Duodenal mucosa (tissue), 2 donors: Measurements from ENCODE around the gene KRTAP3-1.

ENCODE experiments used
- H3K27ac ChIP-seq: one replicate; pipeline ENCODE4 v1.7.0; 2013; ENCODE audit warnings: low read depth, low read length
- H3K27me3 ChIP-seq, 2 donors: one replicate each; pipeline ENCODE4 v1.7.0; 2013; ENCODE audit warnings: low read length in 2 of 2, control low read depth in 1 of 2; ENCODE audit not compliant: insufficient read depth in 2 of 2, control insufficient read depth in 1 of 2
- H3K36me3 ChIP-seq, 2 donors: one replicate each; pipeline ENCODE4 v1.7.0; 2013; ENCODE audit warnings: low read length in 2 of 2, control low read depth in 1 of 2; ENCODE audit not compliant: insufficient read depth in 2 of 2, control insufficient read depth in 1 of 2
- H3K4me1 ChIP-seq, 2 donors: one replicate each; pipeline ENCODE4 v1.7.0; 2013; ENCODE audit warnings: low read length in 2 of 2, control low read depth in 1 of 2; ENCODE audit not compliant: insufficient read depth in 2 of 2, control insufficient read depth in 1 of 2
- H3K4me3 ChIP-seq, 2 donors: one replicate each; pipeline ENCODE4 v1.7.0; 2013; ENCODE audit warnings: low read length in 2 of 2, low read depth in 1 of 2
- H3K9ac ChIP-seq, 2 donors: one replicate each; pipeline ENCODE4 v1.7.0; 2013; ENCODE audit warnings: low read length in 2 of 2, low read depth in 1 of 2
- H3K9me3 ChIP-seq, 2 donors: one replicate each; pipeline ENCODE4 v1.7.0; 2013; ENCODE audit warnings: low read length in 2 of 2, control low read depth in 1 of 2; ENCODE audit not compliant: control insufficient read depth in 1 of 2

Gene KRTAP3-1

DNA sequence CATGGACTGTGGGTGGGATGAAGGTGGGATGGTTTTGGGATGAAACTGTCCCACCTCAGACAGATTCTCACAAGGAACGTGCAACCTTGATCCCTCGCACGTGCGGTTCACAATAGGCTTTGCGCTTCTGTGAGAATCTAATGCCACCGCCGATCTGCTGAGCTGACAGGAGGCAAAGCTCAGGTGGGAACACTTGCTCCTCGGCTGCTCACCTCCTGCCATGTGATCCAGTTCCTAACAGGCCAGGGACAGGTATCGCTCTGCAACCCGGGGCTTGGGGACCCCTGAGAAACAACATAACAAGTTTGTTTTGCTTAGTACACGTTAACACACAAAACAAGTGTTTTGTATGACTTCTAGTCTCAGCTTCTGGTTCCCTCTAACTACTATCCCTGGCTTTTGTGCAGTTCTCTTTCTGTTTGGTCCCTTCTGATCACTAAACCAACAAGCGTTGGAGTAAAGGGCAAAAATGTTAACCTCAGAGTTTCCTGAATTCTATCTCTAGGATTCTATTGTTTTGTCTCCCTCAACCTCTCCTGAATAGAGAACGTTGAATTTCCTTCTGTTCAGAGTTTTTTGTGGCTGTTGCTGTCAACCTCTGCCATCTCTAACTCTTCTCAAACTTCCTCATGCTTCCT lies 7.8 kb upstream of the KRTAP3-1 start:
- Histone ChIP-seq H3K4me1 (no peaks in the 10 kb centered on the region), H3K9ac (no peak overlapping the region), H3K36me3 (no peaks in the 10 kb centered on the region), H3K27me3 (no peaks in the 10 kb centered on the region), H3K4me3 (no peak overlapping the region), H3K27ac (no peak overlapping the region), H3K9me3 (no peaks in the 10 kb centered on the region)

DNA sequence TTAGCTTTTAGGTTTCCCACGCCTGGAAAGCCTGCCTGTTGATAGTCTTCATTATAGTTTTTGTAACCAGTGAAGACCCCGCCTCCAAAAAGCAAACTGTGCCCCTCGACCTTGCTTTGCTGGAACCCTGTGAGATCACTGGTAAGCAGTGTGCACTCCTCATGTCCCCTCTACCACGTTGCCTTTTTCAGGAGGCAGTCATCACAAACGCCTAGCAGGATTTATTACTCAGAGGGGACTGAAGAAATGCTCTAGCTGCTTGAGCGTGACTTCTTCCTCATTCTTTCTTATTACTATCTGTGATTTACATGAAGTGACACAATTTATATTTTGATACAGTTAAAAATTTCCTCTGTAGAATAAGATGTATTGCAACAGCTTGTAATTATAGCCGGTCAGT lies 6.5 kb upstream of the KRTAP3-1 start:
- Histone ChIP-seq H3K9me3 (no peaks in the 10 kb centered on the region), H3K27me3 (no peaks in the 10 kb centered on the region), H3K4me1 (no peaks in the 10 kb centered on the region), H3K27ac (no peak overlapping the region), H3K36me3 (no peaks in the 10 kb centered on the region), H3K9ac (no peak overlapping the region), H3K4me3 (no peak overlapping the region)

DNA sequence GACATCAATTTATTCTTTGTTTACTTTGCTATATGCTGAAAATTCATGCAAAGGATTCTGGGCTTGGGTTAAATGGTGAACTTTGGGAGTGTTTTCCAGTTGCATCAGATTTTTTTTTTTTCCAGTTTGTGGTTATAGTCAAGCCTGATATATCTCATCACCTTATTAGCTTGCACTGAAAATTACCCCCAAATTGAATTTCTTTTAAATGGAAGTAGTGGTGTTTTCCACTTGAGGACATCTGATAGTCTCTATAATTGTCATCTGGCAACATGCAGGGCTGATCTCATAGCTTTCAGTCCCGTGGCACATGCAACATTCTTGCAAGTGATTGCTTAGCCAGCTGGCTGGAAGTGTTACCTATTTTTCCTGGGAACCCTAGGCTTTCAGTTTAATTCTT lies 4.7 kb upstream of the KRTAP3-1 start:
- Histone ChIP-seq H3K9me3 (no peaks in the 10 kb centered on the region), H3K27me3 (no peaks in the 10 kb centered on the region), H3K27ac (no peak overlapping the region), H3K9ac (no peak overlapping the region), H3K4me3 (no peak overlapping the region), H3K36me3 (no peaks in the 10 kb centered on the region), H3K4me1 (no peaks in the 10 kb centered on the region)

DNA sequence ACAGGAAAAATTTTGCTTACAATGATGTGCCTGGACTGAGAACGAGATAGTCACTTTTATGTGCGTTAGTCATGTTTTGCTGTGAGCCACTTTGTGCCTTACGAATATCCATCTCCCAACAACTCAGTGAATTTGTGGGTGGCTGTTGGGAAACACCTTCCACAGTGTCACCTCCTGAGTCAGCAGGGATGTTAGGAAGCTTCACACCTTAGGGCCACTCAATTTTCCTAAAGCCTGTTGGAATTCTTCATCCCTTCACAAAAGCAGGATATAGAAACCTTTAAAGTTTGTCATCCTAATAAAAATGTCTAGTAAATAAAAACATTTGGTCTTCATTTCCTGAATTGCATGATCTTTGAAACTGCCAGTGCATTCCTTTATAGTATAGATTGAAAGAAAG lies 4.3 kb upstream of the KRTAP3-1 start:
- H3K4me1 ChIP-seq = no peaks in the 10 kb centered on the region
- no peak overlapping the region for H3K9ac ChIP-seq
- H3K36me3 ChIP-seq = no peaks in the 10 kb centered on the region
- no peak overlapping the region for H3K4me3 ChIP-seq
- no peaks in the 10 kb centered on the region for H3K9me3 ChIP-seq
- no peaks in the 10 kb centered on the region for H3K27me3 ChIP-seq
- no peak overlapping the region for H3K27ac ChIP-seq

DNA sequence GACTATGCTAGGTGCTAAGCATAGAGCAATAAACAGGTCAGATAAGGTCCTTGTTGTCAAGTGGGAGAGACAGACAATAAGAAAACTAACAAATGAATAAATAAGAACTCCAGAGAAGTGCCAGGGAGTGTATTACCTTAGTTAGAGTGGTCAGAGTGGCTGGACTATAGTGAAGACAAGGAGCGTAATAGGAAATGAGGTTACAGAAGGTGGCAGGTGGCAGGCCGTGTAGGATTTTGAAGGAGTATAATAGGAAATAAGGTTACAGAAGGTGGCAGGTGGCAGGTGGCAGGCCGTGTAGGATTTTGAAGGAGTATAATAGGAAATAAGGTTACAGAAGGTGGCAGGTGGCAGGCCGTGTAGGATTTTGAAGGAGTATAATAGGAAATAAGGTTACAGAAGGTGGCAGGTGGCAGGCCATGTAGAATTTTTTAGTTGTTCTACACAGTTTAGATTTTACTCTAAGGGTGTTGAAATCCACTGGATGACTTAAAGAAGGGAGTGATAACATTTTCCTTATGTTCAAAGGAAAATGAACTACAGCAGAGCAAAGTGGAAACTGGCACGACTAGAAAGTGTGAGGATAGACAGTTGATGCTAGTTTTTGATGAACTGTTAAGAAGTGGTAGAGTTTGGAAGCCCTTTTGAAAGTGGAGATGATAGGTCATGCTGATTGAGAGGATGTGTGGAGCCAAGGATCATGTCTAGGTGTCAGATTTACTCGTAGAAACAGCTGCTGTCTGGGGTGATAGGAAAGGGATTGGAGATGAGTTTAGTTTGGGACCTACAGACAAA lies 3.6 kb upstream of the KRTAP3-1 start:
- H3K9me3 ChIP-seq = no peaks in the 10 kb centered on the region
- H3K36me3 ChIP-seq = no peaks in the 10 kb centered on the region
- no peak overlapping the region for H3K27ac ChIP-seq
- H3K27me3 ChIP-seq = no peaks in the 10 kb centered on the region
- H3K4me3 ChIP-seq = no peak overlapping the region
- no peak overlapping the region for H3K9ac ChIP-seq
- H3K4me1 ChIP-seq = no peaks in the 10 kb centered on the region

DNA sequence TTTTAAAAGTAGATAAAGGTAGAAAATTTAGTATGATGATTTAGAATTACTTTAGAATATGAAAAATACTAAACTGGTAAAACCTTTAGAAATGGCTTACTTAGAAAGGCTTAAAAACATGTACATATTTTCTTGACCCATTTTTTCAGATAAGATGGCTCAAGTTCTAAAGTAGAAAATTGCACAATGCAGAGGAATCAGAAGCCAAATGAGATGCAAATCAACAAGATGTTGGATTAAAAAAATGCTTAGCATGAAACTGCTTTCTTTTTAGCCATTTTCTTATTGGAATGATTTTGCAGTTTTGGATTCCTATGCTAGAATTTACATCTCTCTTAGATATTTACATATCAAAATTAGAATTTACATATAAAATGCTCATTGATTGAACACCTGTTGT lies 1.5 kb upstream of the KRTAP3-1 start:
- no peaks in the 10 kb centered on the region for H3K4me1 ChIP-seq
- H3K4me3 ChIP-seq = no peak overlapping the region
- H3K9me3 ChIP-seq = no peaks in the 10 kb centered on the region
- no peak overlapping the region for H3K27ac ChIP-seq
- H3K9ac ChIP-seq = no peak overlapping the region
- H3K27me3 ChIP-seq = no peaks in the 10 kb centered on the region
- H3K36me3 ChIP-seq = no peaks in the 10 kb centered on the region

DNA sequence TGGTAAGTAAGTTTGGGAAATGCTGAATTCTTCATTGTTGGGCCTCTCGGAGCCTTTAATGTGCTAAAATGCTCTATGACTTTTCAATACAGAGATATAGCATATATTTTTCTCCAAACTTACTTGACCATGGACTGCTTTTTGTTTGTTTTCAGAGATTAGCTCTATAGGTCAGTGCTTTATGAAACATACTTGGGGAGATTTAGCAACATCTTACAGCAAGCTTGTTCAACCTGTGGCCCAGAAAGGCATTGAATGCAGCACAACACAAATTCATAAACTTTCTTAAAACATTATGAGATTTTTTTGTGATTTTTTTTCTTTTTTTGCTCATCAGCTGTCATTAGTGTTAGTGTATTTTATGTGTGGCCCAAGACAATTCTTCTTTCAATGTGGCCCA lies 1.0 kb upstream of the KRTAP3-1 start:
- Histone ChIP-seq H3K27ac (no peak overlapping the region), H3K4me1 (no peaks in the 10 kb centered on the region)

DNA sequence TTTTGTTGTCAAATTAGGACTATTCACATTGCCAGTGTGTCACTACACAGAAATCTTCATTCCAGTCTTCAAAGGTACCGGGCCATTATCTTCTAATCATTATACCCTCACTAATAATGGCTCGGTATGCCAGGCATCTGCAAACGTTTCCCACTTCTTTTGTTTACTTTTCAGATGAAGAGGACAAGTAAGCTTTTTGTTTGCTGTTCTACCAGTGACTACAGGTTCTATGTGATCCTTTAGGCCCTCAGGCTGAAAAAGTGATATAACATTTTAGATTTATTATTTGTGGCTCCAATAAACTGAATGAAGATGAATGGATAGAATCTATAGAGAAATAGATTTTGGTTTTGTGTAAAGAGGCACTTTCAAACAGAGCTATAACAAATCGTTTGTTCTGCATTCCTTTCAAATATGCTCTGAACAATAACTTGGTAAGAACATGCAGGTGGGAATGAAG lies 403 bp upstream of the KRTAP3-1 start:
- H3K36me3 ChIP-seq = no peaks in the 10 kb centered on the region
- no peaks in the 10 kb centered on the region for H3K4me1 ChIP-seq
- H3K9me3 ChIP-seq = no peaks in the 10 kb centered on the region
- peaks cover 0 to 2% of the 10 kb centered on the region in 2 donors for H3K27me3 ChIP-seq
- no peak overlapping the region for H3K4me3 ChIP-seq
- H3K27ac ChIP-seq = no peak overlapping the region
- H3K9ac ChIP-seq = no peak overlapping the region

More for the DNA sequence above, 1.0 kb upstream of the KRTAP3-1 start:
- no peak overlapping the region for H3K9ac ChIP-seq
- H3K36me3 ChIP-seq = no peaks in the 10 kb centered on the region
- no peaks in the 10 kb centered on the region for H3K27me3 ChIP-seq
- no peak overlapping the region for H3K4me3 ChIP-seq
- no peaks in the 10 kb centered on the region for H3K9me3 ChIP-seq

DNA sequence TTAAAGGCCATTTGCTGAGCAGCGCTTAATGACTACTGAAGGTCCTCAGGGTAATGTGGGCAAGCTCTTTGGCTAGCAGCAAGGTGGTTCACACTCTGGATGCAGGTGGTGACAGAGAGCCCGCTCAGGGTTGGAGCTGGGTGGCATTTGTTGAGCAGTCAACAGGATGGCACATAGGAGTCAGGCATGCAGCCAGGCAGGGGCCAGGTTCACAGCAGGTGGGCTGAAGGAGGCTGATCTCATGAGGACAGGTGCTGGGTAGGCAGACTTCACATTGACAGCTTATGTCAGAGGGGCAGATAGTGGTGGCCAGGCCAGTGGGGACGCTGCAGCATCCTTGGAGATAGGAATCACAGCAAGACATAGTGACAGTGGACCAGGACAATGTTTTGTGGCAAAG lies 4.5 kb downstream of the KRTAP3-1 start:
- H3K27ac ChIP-seq = no peak overlapping the region
- no peaks in the 10 kb centered on the region for H3K36me3 ChIP-seq
- no peaks in the 10 kb centered on the region for H3K9me3 ChIP-seq
- no peak overlapping the region for H3K9ac ChIP-seq
- H3K4me3 ChIP-seq = no peak overlapping the region
- no peaks in the 10 kb centered on the region for H3K4me1 ChIP-seq
- peaks cover 0 to 9% of the 10 kb centered on the region in 2 donors for H3K27me3 ChIP-seq

DNA sequence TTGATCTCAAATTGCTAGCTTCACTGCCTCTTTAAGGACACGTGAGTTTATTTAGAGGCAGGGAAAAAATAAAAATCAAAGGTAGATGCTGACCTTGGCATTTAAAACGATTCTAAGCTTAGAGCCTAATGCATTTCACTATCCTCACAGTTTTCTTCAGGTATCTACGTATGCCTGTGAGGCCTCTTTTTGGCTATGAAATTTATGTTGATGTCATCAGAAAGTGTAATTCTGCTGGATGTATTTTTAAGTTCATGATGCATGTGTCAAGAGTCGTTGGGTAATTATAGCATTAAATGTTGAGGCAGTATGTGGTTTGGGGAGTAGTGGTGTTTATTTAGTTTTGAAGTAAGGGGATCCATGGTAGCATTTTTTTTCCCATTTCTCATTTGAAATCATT lies 5.0 kb downstream of the KRTAP3-1 start:
- no peaks in the 10 kb centered on the region for H3K36me3 ChIP-seq
- no peaks in the 10 kb centered on the region for H3K9me3 ChIP-seq
- no peak overlapping the region for H3K4me3 ChIP-seq
- peaks cover 0 to 9% of the 10 kb centered on the region in 2 donors for H3K27me3 ChIP-seq
- no peaks in the 10 kb centered on the region for H3K4me1 ChIP-seq
- H3K9ac ChIP-seq = no peak overlapping the region
- no peak overlapping the region for H3K27ac ChIP-seq
